HepG2 (cell line): ENCODE results near the gene GJB4. TPM values are rescaled to one million over a fixed set of nuclear protein-coding genes. Genes with fewer than 3 reads are reported as not detected.
"Not testable (repeated sequence)": the region's sequence is repeated elsewhere in the genome, so short reads cannot be mapped to it uniquely, and the experiment has no call there.

Experiments used
- ATAC-seq: fragments of 200-7000 bp; cut with Tn5 transposase; 3 replicates; pipeline ENCODE4 v1.9.1; 2020; ENCODE audit warnings: mild to moderate bottlenecking, moderate library complexity
- BruUV-seq: library from RNA; stranded (reverse); fragments of 400-500 nt; replicated peaks from 2 replicates; lab custom pipeline; 2021; lab: Mats Ljungman, UMichigan
- CTCF ChIA-PET: fragments of 300-600 bp; formaldehyde crosslinking; extraction: SDS; loops from one replicate; lab custom pipeline; 2021; ENCODE audit warnings: low total read pairs, inconsistent platforms, low intra/inter-chr PET ratio; lab: Yijun Ruan, JAX
- POLR2A ChIA-PET: fragments of 350-600 bp; sonication (Branson Sonifier 250); formaldehyde crosslinking; loops from one replicate; lab custom pipeline; 2020; ENCODE audit warnings: antibody characterized with exemption, inconsistent platforms; lab: Yijun Ruan, JAX
- DNase-seq: peaks from one replicate; pipeline ENCODE4 v3.0.0-alpha.2; 2015; ENCODE audit warnings: low spot score
- FAIRE-seq: peaks from 3 replicates; lab custom pipeline; 2011; peaks lifted over from hg19 to GRCh38; lab: Jason Lieb, UNC
- H2AFZ ChIP-seq: one replicate; pipeline ENCODE4 v1.6.1; 2011; ENCODE audit warnings: low read length, inconsistent platforms
- H3K27ac ChIP-seq: fragments of 300-600 bp; 3 replicates; pipeline ENCODE4 v1.8.0; 2011; ENCODE audit warnings: mixed run types, mild to moderate bottlenecking, mixed read lengths, low read length, inconsistent platforms; ENCODE audit not compliant: insufficient read depth; ENCODE audit errors: extremely low read length
- H3K27me3 ChIP-seq, 2 experiments: fragments of 200-600 bp in 1 of 2; 2 replicates in 1 of 2; 3 replicates in 1 of 2; pipeline versions ENCODE4 v1.6.0 to v1.8.0; 2011; ENCODE audit warnings: low read length in 2 of 2, mild to moderate bottlenecking in 2 of 2, moderate library complexity in 2 of 2, inconsistent platforms in 1 of 2; ENCODE audit not compliant: insufficient read depth in 2 of 2, control insufficient read depth in 1 of 2
- H3K36me3 ChIP-seq, 2 experiments: fragments of 200-600 bp in 1 of 2; replicated peaks in 1 of 2; 2 replicates in 1 of 2; 3 replicates in 1 of 2; pipeline versions ENCODE4 v1.5.1 to v1.8.0; 2011; ENCODE audit warnings: low read length in 2 of 2, inconsistent platforms in 1 of 2; ENCODE audit not compliant: insufficient read depth in 2 of 2, control insufficient read depth in 1 of 2
- H3K4me1 ChIP-seq: 2 replicates; pipeline ENCODE4 v1.5.1; 2012; ENCODE audit warnings: low read length, inconsistent platforms; ENCODE audit not compliant: insufficient read depth
- H3K4me2 ChIP-seq: 2 replicates; pipeline ENCODE4 v1.6.0; 2011; ENCODE audit warnings: low read depth, low read length, inconsistent platforms
- H3K4me3 ChIP-seq, 3 experiments: fragments of 200-600 bp in 1 of 3; sonication (generic), shearing (Covaris generic) in 1 of 3; replicated peaks in 1 of 3; 2 replicates each; pipeline ENCODE4 v1.5.1; 2011 to 2016; ENCODE audit warnings: low read length in 3 of 3, inconsistent platforms in 2 of 3, low read depth in 2 of 3, mild to moderate bottlenecking in 2 of 3, control low read depth in 1 of 3, mixed read lengths in 1 of 3; ENCODE audit not compliant: insufficient read depth in 1 of 3
- H3K79me2 ChIP-seq: one replicate; pipeline ENCODE4 v1.6.1; 2011; ENCODE audit warnings: low read length, inconsistent platforms; ENCODE audit not compliant: insufficient read depth
- H3K9ac ChIP-seq: 2 replicates; pipeline ENCODE4 v1.6.0; 2011; ENCODE audit warnings: mild to moderate bottlenecking, low read depth, low read length, inconsistent platforms; ENCODE audit not compliant: insufficient read depth
- H3K9me3 ChIP-seq: 2 replicates; pipeline ENCODE4 v1.5.1; 2012; ENCODE audit warnings: mild to moderate bottlenecking, low read length
- H4K20me1 ChIP-seq: 2 replicates; pipeline ENCODE4 v1.6.0; 2011; ENCODE audit warnings: inconsistent platforms, mild to moderate bottlenecking, low read length, moderate library complexity; ENCODE audit not compliant: insufficient read depth
- ARID2 ChIP-seq: sonication (generic); formaldehyde crosslinking; IDR thresholded peaks from 2 replicates; pipeline ENCODE4 v1.8.1; 2022; ENCODE audit warnings: mild to moderate bottlenecking, missing genetic modification reagents, borderline replicate concordance
- IRF2 ChIP-seq: IDR thresholded peaks from 2 replicates; pipeline ENCODE4 v1.6.1; 2018; ENCODE audit warnings: missing genetic modification reagents, missing compliant biosample characterization
- NKX3-1 ChIP-seq: sonication (generic); formaldehyde crosslinking; IDR thresholded peaks from 2 replicates; pipeline ENCODE4 v1.5.0; 2020; ENCODE audit warnings: missing genetic modification reagents
- ZMYM3 ChIP-seq: sonication (generic); formaldehyde crosslinking; IDR thresholded peaks from 2 replicates; pipeline ENCODE4 v1.5.1; 2020; ENCODE audit warnings: mild to moderate bottlenecking, missing genetic modification reagents
- ZNF703 ChIP-seq: sonication (generic); formaldehyde crosslinking; IDR thresholded peaks from 2 replicates; pipeline ENCODE4 v1.5.1; 2020; ENCODE audit warnings: missing genetic modification reagents, mild to moderate bottlenecking, moderate library complexity, borderline replicate concordance
- WGBS: methylation state at CpG from one replicate; pipeline ENCODE4 v1.1.6; 2017; ENCODE audit warnings: low lambda C conversion rate; 5-methylcytosine and 5-hydroxymethylcytosine counted together
- in situ Hi-C: cut with HindIII; loops from 2 replicates; pipeline ENCODE4 v1.10.0; 2017; ENCODE audit warnings: low pct_unique_long_range_greater_than_20kb; ENCODE audit not compliant: extremely low pct_ligation_motif_present
- intact Hi-C: fragments of 100-400 bp; cut with micrococcal nuclease; formaldehyde crosslinking; loops from one replicate; pipeline ENCODE4 v1.10.0; 2022; ENCODE audit not compliant: unreplicated experiment
- polyA plus RNA-seq, 8 experiments: library from polyadenylated mRNA; depleted of rRNA in 3 of 8; stranded (reverse) in 7 of 8; unstranded in 1 of 8; fragments of >200 nt; fragmentation: Illumina TruSeq in 4 of 8; extraction: Trizol in 4 of 8; gene quantifications; 2 replicates each; pipeline versions ENCODE4 v1.2.1 to v1.2.3, GENCODE V29; 2011 to 2016; ENCODE audit warnings: low read depth in 4 of 8, missing spikeins in 1 of 8, mixed read lengths in 1 of 8; ENCODE audit not compliant: insufficient read depth in 1 of 8
- total RNA-seq, 5 experiments: library from RNA; depleted of rRNA; stranded (reverse); fragments of >200 nt; fragmentation: Illumina TruSeq; extraction: Trizol; gene quantifications; 2 replicates each; pipeline ENCODE4 v1.2.3, GENCODE V29; 2016; ENCODE audit warnings: low read depth in 1 of 5

Gene GJB4
- total and polyA plus RNA-seq, 2 of the 13 experiments (the other 11 are each of a cell fraction or from before 2014, with no cell fraction given), result not detected

DNA sequence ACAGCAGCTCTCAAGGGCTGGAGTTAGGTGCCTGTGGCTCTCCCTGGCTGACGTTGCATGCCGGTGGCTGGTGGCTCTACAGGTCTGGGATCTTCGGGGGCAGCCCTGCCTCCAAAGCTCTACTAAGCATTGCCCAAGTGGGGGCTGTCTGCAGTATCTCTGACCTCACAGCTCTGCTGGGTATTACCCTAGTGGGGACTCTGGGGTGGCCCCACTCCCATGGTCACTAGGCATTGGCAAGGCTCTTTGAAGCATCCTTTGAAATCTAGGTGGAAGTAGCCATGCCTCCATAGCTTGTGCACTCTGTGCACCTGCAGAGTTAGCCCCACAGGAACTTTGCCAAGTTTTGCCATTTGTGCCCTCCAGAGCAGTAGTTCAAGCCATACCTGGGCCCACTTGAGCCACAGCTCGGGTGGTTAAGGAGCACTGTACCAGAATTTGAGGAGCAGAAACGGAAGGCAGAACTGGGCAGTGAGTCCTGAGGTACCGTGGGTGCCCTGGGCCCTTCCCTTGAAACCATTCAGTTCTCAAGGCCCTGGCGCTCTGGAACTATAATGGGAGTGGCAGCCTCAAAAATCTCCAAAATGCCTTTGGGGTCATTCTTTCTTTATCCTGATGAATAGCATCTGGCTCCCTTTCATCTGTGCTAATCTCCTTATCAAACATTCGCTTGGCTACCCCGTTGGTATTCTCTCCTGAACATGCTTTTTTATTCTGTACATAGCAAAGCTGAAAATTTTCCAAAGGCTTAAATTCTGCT, 48.7 kb downstream of the GJB4 start:
- no peak for FAIRE-seq
- H3K4me1 ChIP-seq, result no peaks in the 10 kb centered on the region
- TF ChIP-seq ZNF703 (CRISPR knock-in tag) (no peak), ZMYM3 (no peak), NKX3-1 (CRISPR knock-in tag) (no peak), IRF2 (CRISPR knock-in tag) (no peak), ARID2 (CRISPR knock-in tag) (no peak)
- TF ChIP-seq, all 625 proteins: peak for 0
- Histone ChIP-seq H3K9ac (no peak overlapping the region), H3K36me3 (no peaks in the 10 kb centered on the region), H3K4me3 (no peak overlapping the region), H2AFZ (no peak overlapping the region), H3K79me2 (no peaks in the 10 kb centered on the region), H3K4me2 (no peak overlapping the region), H3K27ac (no peak overlapping the region), H3K27me3 (no peaks in the 10 kb centered on the region), H4K20me1 (no peaks in the 10 kb centered on the region), H3K9me3 (no peaks in the 10 kb centered on the region)
- no TSS peak for BruUV-seq
- DNase-seq (no peak), ATAC-seq (no peak)
- intact Hi-C loops, result no loop called here
- ChIA-PET CTCF (no interaction called here), POLR2A (no interaction called here)
- WGBS, result 34% methylated on average over 4 of the region's 9 CpGs
- in situ Hi-C loops, result no loop called here

GRCh38 chr1:34810781-34811180, 51.2 kb downstream of the GJB4 start:
- DNase-seq, H3K9me3 ChIP-seq, FAIRE-seq, ATAC-seq, intact Hi-C loops, H3K4me1 ChIP-seq, H3K36me3 ChIP-seq, H3K9ac ChIP-seq, H3K79me2 ChIP-seq, H4K20me1 ChIP-seq, POLR2A ChIA-PET, H3K27ac ChIP-seq, H3K4me2 ChIP-seq, BruUV-seq, H2AFZ ChIP-seq, H3K4me3 ChIP-seq, in situ Hi-C loops, H3K27me3 ChIP-seq, CTCF ChIA-PET: not testable (repeated sequence)
- 14% methylated on average over 3 of the region's 3 CpGs for WGBS

Other genes starting within 250 kb of the GJB4 start
- not detected in 2 replicates for gene GJB5, start 4.7 kb upstream of the GJB4 start, total RNA-seq (2016; rRNA removed; fragmentation: Illumina TruSeq; extraction: Trizol)
- not detected in 2 replicates for gene GJB5, start 4.7 kb upstream of the GJB4 start, polyA plus RNA-seq (2011; rRNA removed)
- not detected in 2 replicates for gene GJB3, start 21.5 kb downstream of the GJB4 start, total RNA-seq (2016; rRNA removed; fragmentation: Illumina TruSeq; extraction: Trizol)
- not detected in 2 replicates for gene GJB3, start 21.5 kb downstream of the GJB4 start, polyA plus RNA-seq (2011; rRNA removed)
- gene GJA4, start 33.3 kb downstream of the GJB4 start, total RNA-seq (2016; rRNA removed; fragmentation: Illumina TruSeq; extraction: Trizol), result not detected in 2 replicates
- gene GJA4, start 33.3 kb downstream of the GJB4 start, polyA plus RNA-seq (2011; rRNA removed), result not detected in 2 replicates
- 41.3 and 42.9 TPM in 2 replicates for gene SMIM12, start 100.0 kb downstream of the GJB4 start, total RNA-seq (2016; rRNA removed; fragmentation: Illumina TruSeq; extraction: Trizol)
- gene SMIM12, start 100.0 kb downstream of the GJB4 start, polyA plus RNA-seq (2011; rRNA removed), result 20.1 and 22.2 TPM in 2 replicates
- gene DLGAP3, start 169.9 kb downstream of the GJB4 start, total RNA-seq (2016; rRNA removed; fragmentation: Illumina TruSeq; extraction: Trizol), result 0.04 and 0.06 TPM in 2 replicates
- gene DLGAP3, start 169.9 kb downstream of the GJB4 start, polyA plus RNA-seq (2011; rRNA removed), result 0.03 and 0.12 TPM in 2 replicates
- gene TMEM35B, start 225.6 kb downstream of the GJB4 start, total RNA-seq (2016; rRNA removed; fragmentation: Illumina TruSeq; extraction: Trizol), result 4.5 and 11.5 TPM in 2 replicates
- gene TMEM35B, start 225.6 kb downstream of the GJB4 start, polyA plus RNA-seq (2011; rRNA removed), result 23.3 and 26.0 TPM in 2 replicates